GM23248 (cell line): ENCODE data around the gene NYAP1. TPM values are rescaled to one million over a fixed set of nuclear protein-coding genes. Genes with fewer than 3 reads are reported as not detected.
"Not testable (repeated sequence)": the region's sequence is repeated elsewhere in the genome, so short reads cannot be mapped to it uniquely, and the experiment has no call there.

Experiments
- DNase-seq: peaks from one replicate; pipeline ENCODE4 v3.0.0-alpha.2; 2015
- H2AFZ ChIP-seq: fragments of 200-600 bp; sonication (generic); 2 replicates; pipeline ENCODE4 v1.6.1; 2016; ENCODE audit warnings: antibody characterized with exemption
- H3F3A ChIP-seq: fragments of 200-600 bp; sonication (generic); 2 replicates; pipeline ENCODE4 v1.6.1; 2016; ENCODE audit warnings: mild to moderate bottlenecking, antibody characterized with exemption, mixed run types; ENCODE audit not compliant: insufficient read depth
- H3K27ac ChIP-seq: fragments of 200-600 bp; sonication (generic); 2 replicates; pipeline ENCODE4 v1.5.1; 2016; ENCODE audit warnings: mild to moderate bottlenecking
- H3K27me3 ChIP-seq: fragments of 200-600 bp; sonication (generic); replicated peaks from 2 replicates; pipeline ENCODE4 v1.6.1; 2016; ENCODE audit warnings: mild to moderate bottlenecking; ENCODE audit not compliant: insufficient read depth
- H3K36me3 ChIP-seq: fragments of 200-600 bp; sonication (generic); 2 replicates; pipeline ENCODE4 v1.6.1; 2016; ENCODE audit warnings: low read depth, mild to moderate bottlenecking
- H3K4me1 ChIP-seq: fragments of 200-600 bp; sonication (generic); 2 replicates; pipeline ENCODE4 v1.6.1; 2016; ENCODE audit warnings: mild to moderate bottlenecking; ENCODE audit not compliant: insufficient read depth
- H3K4me2 ChIP-seq: fragments of 200-600 bp; sonication (generic); one replicate; pipeline ENCODE4 v1.6.1; 2016; ENCODE audit warnings: mild to moderate bottlenecking; ENCODE audit not compliant: unreplicated experiment
- H3K4me3 ChIP-seq: fragments of 200-600 bp; sonication (generic); 2 replicates; pipeline ENCODE4 v1.5.1; 2016; ENCODE audit warnings: mild to moderate bottlenecking
- H3K79me2 ChIP-seq: fragments of 200-600 bp; sonication (generic); 2 replicates; pipeline ENCODE4 v1.6.1; 2016; ENCODE audit warnings: mild to moderate bottlenecking; ENCODE audit not compliant: insufficient read depth
- H3K9ac ChIP-seq: fragments of 200-600 bp; sonication (generic); 2 replicates; pipeline ENCODE4 v1.6.1; 2016; ENCODE audit warnings: mild to moderate bottlenecking
- H3K9me2 ChIP-seq: fragments of 200-600 bp; sonication (generic); 2 replicates; pipeline ENCODE4 v1.6.1; 2016; ENCODE audit warnings: mixed run types, mild to moderate bottlenecking, moderate library complexity; ENCODE audit not compliant: insufficient read depth
- H3K9me3 ChIP-seq: fragments of 200-600 bp; sonication (generic); one replicate; pipeline ENCODE4 v1.6.1; 2017; ENCODE audit warnings: low read depth
- H4K20me1 ChIP-seq: fragments of 200-600 bp; sonication (generic); 2 replicates; pipeline ENCODE4 v1.6.0; 2016; ENCODE audit not compliant: insufficient read depth
- EZH2 ChIP-seq: fragments of 200-600 bp; sonication (generic); IDR thresholded peaks from 2 replicates; pipeline ENCODE4 v1.6.1; 2018; ENCODE audit warnings: antibody characterized with exemption, mild to moderate bottlenecking; ENCODE audit not compliant: insufficient read depth, poor library complexity, severe bottlenecking
- EZH2phosphoT487 ChIP-seq: fragments of 200-600 bp; sonication (generic); IDR thresholded peaks from 2 replicates; pipeline ENCODE4 v1.6.1; 2018; ENCODE audit warnings: antibody characterized with exemption, moderate library complexity, mild to moderate bottlenecking, low read depth; ENCODE audit not compliant: insufficient read depth
- WGBS, 2 experiments: methylation state at CpG; one replicate each; pipeline ENCODE4 v1.1.6; 2015 to 2017; ENCODE audit warnings: low lambda C conversion rate in 2 of 2, low coverage in 1 of 2; ENCODE audit errors: missing lambda C conversion rate in 2 of 2; 5-methylcytosine and 5-hydroxymethylcytosine counted together
- in situ Hi-C: fragments of 300-500 bp; cut with MboI; formaldehyde crosslinking; loops from 2 replicates; pipeline ENCODE4 v1.15.0; 2020
- polyA plus RNA-seq: library from polyadenylated mRNA; unstranded; fragments of >200 nt; fragmentation: Nextera tagmentation; extraction: Ambion mirVana; gene quantifications from 2 replicates; pipeline ENCODE4 v1.2.1, GENCODE V29; 2016
- total RNA-seq: library from RNA; depleted of rRNA; stranded (reverse); fragments of >200 nt; shearing (Covaris generic); gene quantifications from 2 replicates; pipeline ENCODE4 v1.2.3, GENCODE V29; 2014

The NYAP1 gene
- total and polyA plus RNA-seq, 2 experiments from 2014 or later = not detected

GRCh38 chr7:100493476-100494264 lies 9.9 kb downstream of the NYAP1 start:
- no peaks in the 10 kb centered on the region for H3K79me2 ChIP-seq
- no peaks in the 10 kb centered on the region for H3K36me3 ChIP-seq
- H3K9me2 ChIP-seq = no peaks in the 10 kb centered on the region
- no peaks in the 10 kb centered on the region for H3K27me3 ChIP-seq
- DNase-seq = no peak
- H4K20me1 ChIP-seq = no peaks in the 10 kb centered on the region
- WGBS, 2 experiments = 56 to 68% methylated on average over 16 to 39 of the region's 56 CpGs
- H2AFZ ChIP-seq = no peak overlapping the region
- H3K27ac ChIP-seq = no peak overlapping the region
- H3K9ac ChIP-seq = no peak overlapping the region
- no peaks in the 10 kb centered on the region for H3K9me3 ChIP-seq
- no peaks in the 10 kb centered on the region for H3F3A ChIP-seq
- no peaks in the 10 kb centered on the region for H3K4me1 ChIP-seq
- TF ChIP-seq EZH2 = no peak
- no peak for TF ChIP-seq EZH2phosphoT487
- in situ Hi-C loops = no loop called here
- no peak overlapping the region for H3K4me2 ChIP-seq
- no peak overlapping the region for H3K4me3 ChIP-seq

GRCh38 chr7:100496509-100496908 lies 12.8 kb downstream of the NYAP1 start:
- Histone ChIP-seq H3K9me2 (no peaks in the 10 kb centered on the region), H3K9me3 (no peaks in the 10 kb centered on the region), H3K27me3 (no peaks in the 10 kb centered on the region), H3K27ac (no peak overlapping the region), H3K4me2 (no peak overlapping the region), H4K20me1 (no peaks in the 10 kb centered on the region), H3K36me3 (no peaks in the 10 kb centered on the region), H3K4me1 (no peaks in the 10 kb centered on the region), H2AFZ (no peak overlapping the region), H3K79me2 (no peaks in the 10 kb centered on the region), H3K9ac (no peak overlapping the region), H3K4me3 (no peak overlapping the region), H3F3A (no peaks in the 10 kb centered on the region)
- in situ Hi-C loops = no loop called here
- DNase-seq = no peak
- TF ChIP-seq EZH2 (no peak), EZH2phosphoT487 (no peak)
- WGBS, 2 experiments = 62 to 66% methylated on average over 6 of the region's 6 CpGs

GRCh38 chr7:100500743-100501142 lies 17.0 kb downstream of the NYAP1 start:
- H3K4me3 ChIP-seq, in situ Hi-C loops, H3K9ac ChIP-seq, H3K9me3 ChIP-seq, H3F3A ChIP-seq, H4K20me1 ChIP-seq, H3K27me3 ChIP-seq, H3K79me2 ChIP-seq, H3K36me3 ChIP-seq, H3K4me1 ChIP-seq, H2AFZ ChIP-seq, H3K27ac ChIP-seq, DNase-seq, H3K9me2 ChIP-seq, H3K4me2 ChIP-seq: not testable (repeated sequence)
- 89 to 94% methylated on average over 2 of the region's 2 CpGs for WGBS, 2 experiments

GRCh38 chr7:100504031-100504430 lies 20.3 kb downstream of the NYAP1 start:
- H3K9me3 ChIP-seq, H4K20me1 ChIP-seq, H3K27ac ChIP-seq, in situ Hi-C loops, H3K9me2 ChIP-seq, H3K36me3 ChIP-seq, H3K4me3 ChIP-seq, H2AFZ ChIP-seq, H3K4me2 ChIP-seq, H3K9ac ChIP-seq, H3K27me3 ChIP-seq, H3K79me2 ChIP-seq, H3F3A ChIP-seq, DNase-seq, H3K4me1 ChIP-seq: not testable (repeated sequence)
- WGBS, 2 experiments = 91 to 95% methylated on average over 3 of the region's 3 CpGs
